ENCODE measurements around the gene KIF27.
"Not testable (repeated sequence)": the region's sequence is repeated elsewhere in the genome, so short reads cannot be mapped to it uniquely, and the experiment has no call there.

KIF27 gene, protein sequence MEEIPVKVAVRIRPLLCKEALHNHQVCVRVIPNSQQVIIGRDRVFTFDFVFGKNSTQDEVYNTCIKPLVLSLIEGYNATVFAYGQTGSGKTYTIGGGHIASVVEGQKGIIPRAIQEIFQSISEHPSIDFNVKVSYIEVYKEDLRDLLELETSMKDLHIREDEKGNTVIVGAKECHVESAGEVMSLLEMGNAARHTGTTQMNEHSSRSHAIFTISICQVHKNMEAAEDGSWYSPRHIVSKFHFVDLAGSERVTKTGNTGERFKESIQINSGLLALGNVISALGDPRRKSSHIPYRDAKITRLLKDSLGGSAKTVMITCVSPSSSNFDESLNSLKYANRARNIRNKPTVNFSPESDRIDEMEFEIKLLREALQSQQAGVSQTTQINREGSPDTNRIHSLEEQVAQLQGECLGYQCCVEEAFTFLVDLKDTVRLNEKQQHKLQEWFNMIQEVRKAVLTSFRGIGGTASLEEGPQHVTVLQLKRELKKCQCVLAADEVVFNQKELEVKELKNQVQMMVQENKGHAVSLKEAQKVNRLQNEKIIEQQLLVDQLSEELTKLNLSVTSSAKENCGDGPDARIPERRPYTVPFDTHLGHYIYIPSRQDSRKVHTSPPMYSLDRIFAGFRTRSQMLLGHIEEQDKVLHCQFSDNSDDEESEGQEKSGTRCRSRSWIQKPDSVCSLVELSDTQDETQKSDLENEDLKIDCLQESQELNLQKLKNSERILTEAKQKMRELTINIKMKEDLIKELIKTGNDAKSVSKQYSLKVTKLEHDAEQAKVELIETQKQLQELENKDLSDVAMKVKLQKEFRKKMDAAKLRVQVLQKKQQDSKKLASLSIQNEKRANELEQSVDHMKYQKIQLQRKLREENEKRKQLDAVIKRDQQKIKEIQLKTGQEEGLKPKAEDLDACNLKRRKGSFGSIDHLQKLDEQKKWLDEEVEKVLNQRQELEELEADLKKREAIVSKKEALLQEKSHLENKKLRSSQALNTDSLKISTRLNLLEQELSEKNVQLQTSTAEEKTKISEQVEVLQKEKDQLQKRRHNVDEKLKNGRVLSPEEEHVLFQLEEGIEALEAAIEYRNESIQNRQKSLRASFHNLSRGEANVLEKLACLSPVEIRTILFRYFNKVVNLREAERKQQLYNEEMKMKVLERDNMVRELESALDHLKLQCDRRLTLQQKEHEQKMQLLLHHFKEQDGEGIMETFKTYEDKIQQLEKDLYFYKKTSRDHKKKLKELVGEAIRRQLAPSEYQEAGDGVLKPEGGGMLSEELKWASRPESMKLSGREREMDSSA (N-terminal part only)

DNA sequence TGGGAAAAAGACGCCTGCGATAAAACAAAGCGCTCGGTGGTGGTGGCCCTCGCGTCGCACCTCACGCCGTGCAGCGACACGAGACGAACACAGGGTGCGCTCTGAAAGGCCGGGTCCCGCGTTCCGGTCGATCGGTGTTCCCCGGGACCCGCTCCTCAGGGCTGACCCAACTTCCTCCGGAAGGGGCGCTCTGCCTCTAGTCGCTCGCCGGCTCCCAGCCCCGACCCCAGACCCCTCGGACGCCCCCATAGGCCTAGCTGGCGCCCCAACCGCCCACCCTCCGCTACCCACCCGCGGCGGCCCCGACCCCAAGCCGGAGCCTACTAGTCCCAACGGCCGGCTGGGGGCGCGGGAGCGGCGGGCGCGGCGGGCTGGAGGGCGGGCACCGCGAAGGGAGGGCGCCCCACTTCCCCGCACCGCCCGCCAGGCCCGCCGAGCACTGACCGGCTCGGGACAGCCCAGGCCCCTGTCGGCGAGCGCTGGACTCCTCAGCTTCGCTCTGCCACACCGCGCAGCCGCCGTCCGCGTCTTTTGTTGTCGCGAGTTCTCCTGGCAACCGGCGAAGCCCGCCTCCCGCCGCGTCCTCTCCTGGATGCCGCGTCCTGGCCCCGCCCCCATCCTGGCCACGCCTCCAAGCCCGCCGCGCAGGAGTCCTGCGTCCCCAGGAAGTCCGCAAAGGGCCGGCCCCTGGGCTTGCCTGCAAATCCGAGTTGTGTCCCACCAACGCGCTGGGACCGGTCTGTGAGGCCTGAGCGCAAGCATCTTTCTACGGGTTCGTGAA lies at the start of gene KIF27:
TSS of gene KIF27 (minus strand) at position 506 of the 781 bp plus-strand sequence. CDS start 5,841 bp downstream, outside the sequence.
- DNase-seq = peak; percentile 97

DNA sequence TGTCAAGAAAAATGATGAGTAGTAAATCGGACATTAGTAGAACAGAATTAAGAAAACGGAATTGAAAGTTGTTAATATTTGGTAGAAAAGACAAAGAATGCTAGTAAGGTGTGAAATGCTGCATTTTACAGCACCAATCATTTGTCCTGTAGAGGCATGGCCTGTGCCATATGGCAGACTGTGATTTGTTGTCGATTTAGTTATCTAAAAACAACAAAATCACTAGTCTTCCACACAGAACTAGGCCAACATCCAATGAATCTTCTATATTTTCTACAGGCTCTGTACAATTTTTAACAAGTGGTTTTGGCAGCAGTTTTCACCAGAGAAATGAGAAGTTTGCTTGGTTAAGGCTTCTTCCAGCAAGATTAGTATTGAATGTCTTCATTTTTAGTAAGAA lies 48.4 kb upstream of the KIF27 start:
- DNase-seq = no peak

DNA sequence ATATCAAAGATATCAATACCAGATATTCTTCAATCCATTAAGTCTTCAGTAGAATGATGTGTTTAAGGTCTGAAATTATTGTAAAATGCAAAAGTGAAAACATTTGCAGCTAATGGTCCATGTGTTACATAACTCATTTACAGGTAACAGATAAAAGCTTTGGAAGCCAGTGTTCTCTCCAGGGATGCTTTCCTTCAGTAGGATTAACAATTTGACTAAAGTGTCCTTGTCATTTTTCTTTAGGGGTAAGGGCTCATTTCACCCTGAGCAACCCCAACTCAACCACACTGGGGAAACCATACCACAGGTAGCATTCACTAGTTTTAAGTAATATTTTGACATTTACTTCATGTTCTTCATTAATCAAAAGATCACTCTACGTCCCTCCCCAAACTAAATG lies 45.8 kb upstream of the KIF27 start:
- no peak for DNase-seq

DNA sequence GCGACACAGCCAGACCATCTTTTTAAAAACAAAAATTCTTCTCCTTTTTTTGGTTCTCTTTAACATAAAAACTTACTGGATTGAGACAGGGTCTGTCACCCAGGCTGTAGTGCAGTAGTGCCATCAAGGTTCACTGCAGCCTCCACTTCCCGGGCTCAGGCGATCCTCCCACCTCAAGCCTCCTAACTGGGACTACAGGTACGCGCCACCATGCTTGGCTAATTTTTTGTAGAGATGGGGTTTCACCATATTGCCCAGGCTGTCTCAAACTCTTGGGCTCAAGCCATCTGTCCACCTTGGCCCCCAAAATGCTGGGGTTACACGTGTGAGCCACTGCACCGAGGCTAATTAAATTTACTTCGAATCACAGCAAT lies 45.0 kb upstream of the KIF27 start:
- no peak for DNase-seq

DNA sequence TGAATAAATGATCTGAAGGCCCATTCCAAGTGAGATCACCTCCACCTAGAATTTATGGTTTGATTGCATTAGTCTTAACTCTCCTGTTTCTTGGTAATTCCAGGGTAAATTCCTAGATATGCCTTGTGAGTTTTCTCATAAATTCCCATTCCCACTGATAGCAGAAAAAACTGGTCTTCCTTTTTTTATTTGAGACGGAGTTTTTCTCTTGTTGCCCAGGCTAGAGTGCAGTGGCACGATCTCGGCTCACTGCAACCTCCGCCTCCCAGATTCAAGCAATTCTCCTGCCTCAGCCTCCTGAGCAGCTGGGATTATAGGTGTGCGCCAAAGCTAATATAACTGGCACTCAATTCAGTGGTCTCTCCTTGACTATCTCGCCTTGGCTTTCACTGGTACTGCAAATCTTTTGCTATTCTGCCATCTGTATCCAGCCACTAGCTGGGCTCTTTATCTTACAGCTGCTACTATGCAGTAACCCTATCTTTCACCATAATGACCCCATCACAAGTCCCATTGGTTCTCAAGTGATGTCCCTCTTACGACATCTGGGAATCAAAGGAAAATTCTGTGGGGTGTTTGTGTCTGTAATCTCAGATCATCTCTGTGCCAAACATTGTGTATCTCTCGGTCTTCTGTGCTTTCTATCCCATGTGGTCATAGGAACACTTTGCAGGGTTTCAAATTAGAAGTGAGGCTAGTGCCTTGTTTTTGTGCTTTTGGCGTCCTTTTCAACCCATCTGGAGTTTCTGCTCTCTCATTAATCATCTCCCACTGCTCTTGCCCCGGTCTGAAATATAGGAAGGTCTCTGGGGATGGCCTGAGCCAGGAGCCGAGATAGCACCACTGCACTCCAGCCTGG lies 44.3 kb upstream of the KIF27 start:
- DNase-seq = no peak

DNA sequence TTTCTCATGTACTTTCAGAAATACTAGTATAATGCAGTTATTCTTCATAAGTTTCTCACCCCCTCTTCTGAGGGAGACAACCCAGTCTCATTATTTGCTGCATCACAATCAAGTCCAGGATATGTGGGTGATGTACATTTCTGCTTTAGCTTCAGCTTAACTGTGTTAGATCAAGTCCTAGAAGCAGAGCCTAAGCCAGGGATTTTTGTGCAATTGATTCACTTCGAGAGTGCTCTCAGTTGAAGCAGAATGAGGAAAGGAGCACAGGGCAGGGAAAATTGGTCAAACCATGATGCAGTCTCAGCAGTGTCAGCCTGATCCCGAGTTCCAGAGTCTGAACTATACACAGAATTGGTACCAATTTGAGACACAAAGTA lies 43.7 kb upstream of the KIF27 start:
- no peak for DNase-seq

DNA sequence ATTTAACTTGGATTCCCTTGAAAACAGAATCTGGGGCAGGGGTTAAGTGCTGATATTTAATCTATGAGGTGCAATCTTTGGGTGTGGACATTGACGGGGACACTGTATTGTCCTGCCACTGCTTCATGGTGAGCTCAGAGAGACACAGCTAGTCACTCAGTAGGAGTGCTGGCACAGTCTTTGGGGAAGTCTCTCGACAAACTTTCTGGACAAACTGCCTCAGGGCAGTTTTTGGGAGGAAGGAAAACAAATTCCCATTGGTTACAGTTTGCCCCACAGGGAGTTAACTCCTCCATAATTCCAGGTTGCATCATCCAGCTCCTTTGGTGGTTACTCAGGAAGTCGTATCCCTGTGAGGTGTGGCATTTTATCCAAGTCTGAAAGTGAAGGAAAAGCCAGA lies 40.9 kb upstream of the KIF27 start:
- DNase-seq = no peak

DNA sequence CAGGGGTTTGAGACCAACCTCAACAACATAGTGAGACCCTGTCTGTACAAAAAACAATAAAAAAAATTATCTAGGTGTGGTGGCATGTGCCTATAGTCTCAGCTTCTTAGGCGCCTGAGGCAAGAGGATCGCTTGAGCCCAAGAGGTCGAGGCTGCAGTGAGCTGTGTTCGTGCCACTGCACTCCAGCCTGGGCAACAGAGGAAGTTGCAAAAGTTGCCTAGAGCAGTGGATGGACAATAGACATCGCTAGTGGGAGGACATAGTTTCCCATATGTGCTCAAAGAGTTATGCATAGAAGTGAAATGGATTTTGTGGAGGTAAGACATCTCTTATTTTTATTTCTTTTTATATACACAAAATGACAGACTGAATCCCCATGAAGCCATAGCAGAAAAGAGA lies 39.8 kb upstream of the KIF27 start:
- no peak for DNase-seq

DNA sequence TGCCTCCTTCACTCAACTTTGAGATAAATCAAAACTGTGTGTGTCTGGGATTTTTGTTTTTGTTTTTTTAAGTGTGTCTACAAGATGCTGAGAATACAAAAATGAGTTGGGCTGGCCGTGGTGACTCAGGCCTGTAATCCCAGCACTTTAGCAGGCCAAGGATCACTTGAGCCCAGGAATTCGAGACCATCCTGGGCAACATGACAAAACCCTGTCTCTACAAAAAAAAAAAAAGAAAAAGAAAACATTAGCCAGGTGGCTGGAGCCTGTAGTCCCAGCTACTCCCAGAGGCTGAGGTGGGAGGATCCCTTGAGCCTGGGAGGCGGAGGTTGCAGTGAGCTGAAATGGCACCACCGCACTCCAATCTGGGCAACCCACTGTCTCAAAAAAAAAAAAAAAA lies 37.8 kb upstream of the KIF27 start:
- no peak for DNase-seq

DNA sequence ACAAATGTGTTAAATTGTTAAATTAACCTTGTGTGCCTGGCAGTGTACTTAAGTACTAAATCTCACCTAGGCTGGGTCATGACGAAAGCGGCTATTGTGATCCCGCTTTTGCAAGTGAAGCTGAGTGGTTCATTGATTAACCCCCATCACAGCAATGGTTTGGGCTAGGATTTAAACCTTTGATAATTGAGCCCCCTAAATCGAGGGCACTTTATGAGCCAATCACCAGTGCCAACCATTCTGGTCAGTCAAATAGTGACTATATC lies 35.9 kb upstream of the KIF27 start:
- no peak for DNase-seq

DNA sequence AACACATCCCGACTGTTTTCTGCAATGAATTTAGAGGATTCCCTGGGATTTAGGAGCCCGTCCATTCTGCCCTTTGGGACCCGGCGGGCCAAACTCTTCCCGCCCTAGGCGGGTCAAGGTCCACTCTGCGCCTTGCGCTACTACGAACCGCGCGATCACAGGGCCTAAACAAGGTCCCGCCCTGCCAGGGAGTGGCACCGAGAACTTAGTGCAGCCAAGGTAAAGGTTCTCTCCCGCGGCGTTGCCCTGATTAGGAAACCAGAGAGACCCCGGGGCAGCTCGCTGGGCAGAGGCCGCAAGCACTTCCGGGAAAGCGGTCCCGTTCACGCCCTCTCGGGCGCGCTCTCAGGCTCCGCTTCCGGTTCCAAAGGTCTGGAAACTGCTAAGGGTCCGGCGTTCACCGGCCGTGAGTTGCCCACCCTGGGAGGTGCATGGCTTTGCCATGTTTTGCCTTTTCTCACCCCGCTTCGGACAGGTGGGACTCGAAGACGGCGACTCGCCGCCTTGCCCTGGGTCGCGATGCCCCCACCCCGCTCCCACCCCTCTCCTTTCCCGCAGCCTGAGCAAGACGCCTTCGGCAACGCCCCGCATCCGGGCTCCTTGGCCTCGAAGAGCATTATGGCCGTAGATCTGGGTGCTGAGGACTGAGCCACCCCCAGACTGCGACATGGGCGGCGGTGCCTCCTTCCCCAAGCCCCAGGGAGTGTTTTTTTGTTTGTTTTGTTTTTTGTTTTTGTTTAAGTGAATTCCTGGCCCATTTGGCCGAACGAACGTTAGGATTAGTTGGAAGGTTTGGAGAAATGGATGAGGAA lies 35.4 kb upstream of the KIF27 start:
- peak; percentile 58 for DNase-seq

DNA sequence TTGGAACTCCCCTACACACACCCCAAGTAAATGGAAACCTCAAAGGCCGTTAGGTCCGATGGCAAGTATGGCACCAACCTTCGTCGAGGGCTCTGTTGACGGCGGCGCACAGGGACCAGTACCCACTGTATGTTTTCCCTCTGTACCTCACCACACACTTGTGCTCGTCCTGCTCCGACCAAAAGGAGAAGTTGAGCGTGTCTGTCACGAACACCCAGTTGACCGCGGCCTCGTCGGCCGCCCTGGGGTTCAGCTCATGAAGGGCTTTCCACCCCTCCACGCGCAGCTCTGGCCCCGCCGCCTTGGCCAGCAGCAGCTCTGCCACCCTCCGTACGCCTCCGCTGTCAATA lies 34.8 kb upstream of the KIF27 start:
- peak; percentile 27 for DNase-seq

DNA sequence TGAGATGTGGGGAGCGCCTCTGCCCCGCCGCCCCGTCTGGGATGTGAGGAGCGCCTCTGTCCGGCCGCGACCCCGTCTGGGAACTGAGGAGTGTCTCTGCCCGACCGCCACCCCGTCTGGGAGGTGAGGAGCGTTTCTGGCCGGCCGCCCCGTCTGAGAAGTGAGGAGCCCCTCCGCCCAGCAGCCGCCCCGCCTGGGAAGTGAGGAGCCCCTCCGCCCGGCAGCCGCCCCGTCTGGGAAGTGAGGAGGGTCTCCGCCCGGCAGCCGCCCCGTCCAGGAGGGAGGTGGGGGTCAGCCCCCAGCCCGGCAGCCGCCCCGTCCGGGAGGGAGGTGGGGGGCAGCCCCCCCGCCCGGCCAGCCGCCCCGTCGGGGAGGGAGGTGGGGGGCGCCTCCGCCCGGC lies 26.9 kb upstream of the KIF27 start:
- not testable (repeated sequence) for DNase-seq

DNA sequence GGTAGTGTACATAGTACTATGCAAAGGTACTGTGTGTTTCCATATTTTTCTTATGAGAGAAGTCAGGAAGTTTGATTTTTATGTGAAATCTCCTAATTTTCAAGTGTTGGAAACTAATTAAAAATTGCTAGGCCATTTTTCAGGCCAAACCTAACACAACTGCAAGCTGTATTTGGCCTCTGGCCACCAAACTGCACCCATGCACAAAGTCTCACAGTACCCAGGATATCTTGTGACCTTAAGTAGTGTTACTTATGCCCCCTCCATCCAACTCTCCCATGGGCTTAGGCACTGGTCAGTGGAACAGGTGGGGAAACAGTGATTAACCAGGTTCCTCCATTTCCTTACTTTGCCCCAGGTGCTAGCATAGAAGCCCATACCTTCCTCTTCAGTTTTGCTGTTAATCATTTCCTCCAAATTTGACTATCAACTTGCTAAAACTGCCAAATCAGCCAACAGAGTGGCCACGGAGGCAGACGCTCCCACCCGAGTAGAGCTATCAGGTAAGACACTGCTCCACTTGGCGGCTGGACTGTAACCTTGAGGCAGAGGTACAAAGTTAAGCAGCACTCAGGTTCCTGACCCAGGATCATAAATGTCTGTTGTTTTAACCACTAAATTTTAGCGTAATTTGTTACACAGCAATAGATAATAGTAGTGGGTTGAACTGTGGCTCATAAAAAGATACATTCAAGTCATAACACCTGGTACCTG lies 19.5 kb upstream of the KIF27 start:
- DNase-seq = no peak

DNA sequence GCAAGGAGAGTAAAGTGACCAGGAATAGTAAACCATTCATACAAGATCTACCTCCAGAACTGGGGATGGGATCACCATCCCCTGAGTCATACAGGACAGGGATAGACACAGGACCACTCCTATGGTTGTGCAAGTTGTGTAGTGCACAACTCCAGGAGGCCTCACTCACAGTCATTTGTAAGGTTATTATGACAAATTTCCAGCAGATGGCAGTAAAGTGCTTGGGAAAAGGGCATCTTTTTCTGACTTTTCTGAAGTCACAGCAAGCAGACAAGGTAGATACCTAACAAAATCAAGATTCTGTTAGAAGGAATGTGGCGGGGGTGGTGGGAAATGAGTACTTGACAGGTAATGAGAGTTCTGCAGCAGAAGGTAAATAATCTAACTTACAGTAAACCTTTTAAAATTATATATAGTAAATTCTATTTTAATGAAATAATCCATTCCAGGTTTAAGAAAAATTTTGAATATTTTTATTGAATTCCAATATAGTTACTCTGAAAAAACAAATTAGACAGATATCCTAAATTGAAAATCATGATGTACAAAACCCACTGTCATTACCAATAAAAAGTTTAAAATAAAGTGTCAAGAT lies 16.7 kb upstream of the KIF27 start:
- DNase-seq = no peak

DNA sequence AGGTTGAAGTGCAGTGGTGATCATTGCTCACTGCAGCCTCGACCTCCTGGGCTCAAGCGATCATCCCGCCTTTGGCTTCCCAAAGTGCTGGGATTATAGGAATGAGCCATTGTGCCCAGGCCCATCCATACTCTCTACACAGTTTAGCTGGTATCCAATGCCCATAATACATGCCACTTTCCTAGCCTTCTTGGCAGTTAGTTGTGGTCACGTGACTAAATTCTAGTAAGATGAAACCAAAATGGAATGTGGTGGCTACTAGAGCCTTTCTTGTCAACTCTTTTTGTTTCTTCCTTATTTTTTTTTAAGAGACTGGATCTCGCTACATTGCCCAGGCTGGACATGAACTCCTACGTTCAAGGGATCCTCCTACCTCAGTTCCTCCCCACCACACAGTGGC lies 15.3 kb upstream of the KIF27 start:
- no peak for DNase-seq

DNA sequence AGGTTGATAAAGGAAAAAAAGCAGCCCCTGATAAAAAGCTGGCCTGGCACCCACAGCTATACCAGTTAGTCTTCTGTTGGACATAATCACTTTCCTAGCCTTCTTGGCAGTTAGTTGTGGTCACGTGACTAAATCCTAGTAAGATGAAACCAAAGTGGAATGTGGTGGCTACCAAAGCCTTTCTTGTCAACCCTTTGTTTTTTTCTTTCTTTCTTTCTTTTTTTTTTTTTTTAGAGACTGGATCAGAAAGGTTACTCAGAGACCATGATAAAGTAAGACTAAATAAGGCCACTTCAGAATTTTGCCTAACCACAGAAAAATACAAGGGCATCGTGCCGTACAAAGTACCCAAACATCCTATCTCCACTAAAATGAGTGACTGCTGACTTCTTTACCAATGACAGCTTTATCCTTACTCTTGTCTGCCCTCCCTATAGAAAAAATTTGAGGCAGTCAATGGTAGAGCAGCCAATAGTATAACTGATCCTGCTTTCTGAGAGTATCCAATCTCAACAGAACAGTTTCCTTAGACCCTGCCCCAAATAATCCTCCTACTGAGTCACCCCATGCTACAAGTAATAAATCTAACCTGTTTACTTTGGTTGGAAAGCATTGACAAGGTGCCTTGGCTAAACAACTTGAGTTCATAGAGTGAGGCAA lies 14.2 kb upstream of the KIF27 start:
- no peak for DNase-seq

DNA sequence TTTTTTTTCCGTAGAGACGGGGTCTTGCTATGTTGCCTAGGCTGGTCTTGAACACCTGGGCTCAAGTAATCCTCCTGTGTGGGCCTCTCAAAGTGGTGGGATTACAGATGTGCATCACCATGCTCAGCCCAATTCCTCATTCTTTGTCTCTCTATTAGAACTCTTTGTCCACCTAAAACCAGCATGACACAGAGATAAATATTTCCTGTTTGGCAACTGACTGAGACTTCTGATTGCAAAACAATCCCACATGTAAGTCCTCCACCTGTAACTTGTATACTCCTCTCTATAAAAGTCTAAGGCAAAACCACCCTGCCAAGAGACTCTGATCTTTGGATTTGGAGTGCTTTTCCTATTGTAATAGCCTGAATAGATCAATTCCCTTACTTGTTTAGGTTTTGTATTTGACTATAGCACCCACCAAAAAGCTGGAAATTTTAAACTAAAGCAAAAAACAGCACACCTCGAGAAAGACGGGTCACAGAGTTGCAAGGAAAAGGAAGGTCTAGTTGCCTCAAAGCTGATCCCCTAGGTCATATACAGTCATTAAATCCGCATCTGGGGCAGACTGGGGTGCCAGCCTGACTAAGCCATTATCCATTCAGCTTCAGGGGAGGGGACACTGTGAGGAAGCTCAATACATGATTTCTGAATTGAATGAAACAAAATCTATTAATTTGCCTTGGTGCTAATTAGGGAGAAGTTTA lies 13.5 kb upstream of the KIF27 start:
- no peak for DNase-seq

DNA sequence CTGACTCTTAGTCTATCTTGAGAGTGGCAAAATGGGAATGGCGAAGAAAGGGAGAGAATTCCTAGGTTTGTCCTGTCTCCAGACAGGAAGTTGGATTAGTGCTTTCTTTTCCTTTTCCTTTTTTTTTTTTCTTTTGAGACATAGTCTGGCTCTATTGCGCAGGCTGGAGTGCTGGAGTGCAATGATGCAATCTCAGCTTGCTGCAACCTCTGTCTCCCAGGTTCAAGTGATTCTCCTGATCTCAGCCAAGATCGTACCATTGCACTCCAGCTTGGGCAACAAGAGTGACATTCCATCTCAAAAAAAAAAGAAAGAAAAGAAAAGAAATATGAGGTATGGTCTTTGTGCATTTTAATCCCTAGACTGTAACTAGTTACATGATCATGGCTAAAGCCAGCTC lies 12.6 kb upstream of the KIF27 start:
- DNase-seq = no peak
